Central memory CD8-positive, alpha-beta T cell (primary cell): ENCODE data around the gene SRSF6.
"Not testable (repeated sequence)": the region's sequence is repeated elsewhere in the genome, so short reads cannot be mapped to it uniquely, and the experiment has no call there.

ENCODE experiments used
- ATAC-seq: fragments of 150-1000 bp; cut with Tn5 transposase; replicated peaks from 2 replicates; pipeline ENCODE4 v1.10.0; 2022; ENCODE audit warnings: mild to moderate bottlenecking, moderate FRiP score, moderate number of reproducible peaks; ENCODE audit not compliant: poor library complexity, severe bottlenecking; ENCODE audit errors: extremely low read depth
- DNase-seq, 2 donors: peaks; one replicate each; pipeline ENCODE4 v3.0.0; 2021; ENCODE audit warnings: low spot score in 2 of 2
- H3K27ac Mint-ChIP-seq: one replicate; pipeline ENCODE4 v1.8.0; 2022; ENCODE audit warnings: low read depth, mild to moderate bottlenecking, moderate library complexity, mixed read lengths
- H3K27me3 Mint-ChIP-seq: one replicate; pipeline ENCODE4 v1.8.0; 2022; ENCODE audit warnings: mixed read lengths
- H3K36me3 Mint-ChIP-seq: one replicate; pipeline ENCODE4 v1.8.0; 2022; ENCODE audit warnings: mild to moderate bottlenecking, moderate library complexity, mixed read lengths; ENCODE audit not compliant: insufficient read depth
- H3K4me1 Mint-ChIP-seq: one replicate; pipeline ENCODE4 v1.8.0; 2022; ENCODE audit warnings: mixed read lengths
- H3K4me3 Mint-ChIP-seq: one replicate; pipeline ENCODE4 v1.8.0; 2022; ENCODE audit warnings: mild to moderate bottlenecking, moderate library complexity, mixed read lengths
- H3K9me3 Mint-ChIP-seq: one replicate; pipeline ENCODE4 v1.8.0; 2022; ENCODE audit warnings: mixed read lengths

The SRSF6 gene

DNA sequence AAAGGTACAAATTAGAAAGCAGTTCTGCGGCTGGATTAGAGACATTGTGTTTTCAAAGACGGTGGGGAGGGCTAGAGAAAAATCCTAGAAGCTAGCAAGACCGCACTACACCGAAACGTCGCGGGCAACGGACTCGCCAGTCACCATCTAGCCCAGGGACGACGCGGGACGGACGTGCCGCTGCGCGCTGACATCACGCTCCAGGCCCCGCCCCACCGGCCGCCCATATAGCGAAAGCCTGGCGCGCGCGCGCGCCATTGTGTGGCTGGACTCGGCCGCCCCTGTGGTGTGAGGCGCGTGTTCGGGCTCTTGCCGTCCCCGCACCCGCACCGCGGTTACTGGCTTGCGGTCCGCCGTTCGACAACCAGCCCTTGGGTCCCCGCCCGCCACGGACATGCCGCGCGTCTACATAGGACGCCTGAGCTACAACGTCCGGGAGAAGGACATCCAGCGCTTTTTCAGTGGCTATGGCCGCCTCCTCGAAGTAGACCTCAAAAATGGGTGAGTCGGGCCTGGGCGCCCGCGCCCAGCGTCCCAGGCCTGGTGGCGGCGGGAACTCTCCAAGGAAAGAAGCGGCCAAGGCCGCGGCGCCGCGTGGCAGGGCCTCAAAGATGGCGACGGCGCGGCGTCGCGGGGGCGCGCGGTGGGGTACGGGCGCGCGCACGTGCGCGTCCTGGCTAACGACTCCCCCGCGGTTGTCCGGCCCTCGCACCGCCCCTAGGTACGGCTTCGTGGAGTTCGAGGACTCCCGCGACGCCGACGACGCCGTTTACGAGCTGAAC lies at the start of gene SRSF6:
TSS of gene SRSF6 (plus strand) at position 257 of the 782 bp plus-strand sequence. CDS start at position 395, 138 bp downstream.
- Mint-ChIP-seq H3K9me3 (no peaks in the 10 kb centered on the region), H3K27ac (peak within 1 kb of the TSS; percentile 94), H3K4me3 (peak within 1 kb of the TSS; percentile 95), H3K27me3 (peaks cover 29% of the 10 kb centered on the region), H3K4me1 (peaks cover 34% of the 10 kb centered on the region), H3K36me3 (peaks cover 51% of the 10 kb centered on the region)
- peak; percentile 89 to 91 for DNase-seq
- ATAC-seq, result peak; percentile 83

- H3K4me1 Mint-ChIP-seq, result no peaks in the 10 kb centered on the region
- no peak overlapping the region for H3K4me3 Mint-ChIP-seq
- H3K27ac Mint-ChIP-seq, result no peak overlapping the region
- H3K9me3 Mint-ChIP-seq, result peaks cover 7% of the 10 kb centered on the region
- DNase-seq, result no peak
- no peak for ATAC-seq
- peaks cover 3% of the 10 kb centered on the region for H3K36me3 Mint-ChIP-seq
- H3K27me3 Mint-ChIP-seq, result peaks cover 90% of the 10 kb centered on the region
These were observed 48.7 kb upstream of the SRSF6 start for GRCh38 chr20:43408848-43409576.

- H3K4me3 Mint-ChIP-seq, result no peak overlapping the region
- no peaks in the 10 kb centered on the region for H3K4me1 Mint-ChIP-seq
- no peak overlapping the region for H3K27ac Mint-ChIP-seq
- peaks cover 90% of the 10 kb centered on the region for H3K27me3 Mint-ChIP-seq
- peaks cover 7% of the 10 kb centered on the region for H3K9me3 Mint-ChIP-seq
- no peak for DNase-seq
- H3K36me3 Mint-ChIP-seq, result peaks cover 3% of the 10 kb centered on the region
- no peak for ATAC-seq
These were observed 48.2 kb upstream of the SRSF6 start for GRCh38 chr20:43409577-43409913.

- no peak for DNase-seq
- no peak overlapping the region for H3K4me3 Mint-ChIP-seq
- no peak overlapping the region for H3K27ac Mint-ChIP-seq
- H3K4me1 Mint-ChIP-seq, result no peaks in the 10 kb centered on the region
- no peak for ATAC-seq
- H3K9me3 Mint-ChIP-seq, result peaks cover 25% of the 10 kb centered on the region
- H3K27me3 Mint-ChIP-seq, result peaks cover 69% of the 10 kb centered on the region
- no peaks in the 10 kb centered on the region for H3K36me3 Mint-ChIP-seq
These were observed 41.9 kb upstream of the SRSF6 start for GRCh38 chr20:43415661-43416430.

DNA sequence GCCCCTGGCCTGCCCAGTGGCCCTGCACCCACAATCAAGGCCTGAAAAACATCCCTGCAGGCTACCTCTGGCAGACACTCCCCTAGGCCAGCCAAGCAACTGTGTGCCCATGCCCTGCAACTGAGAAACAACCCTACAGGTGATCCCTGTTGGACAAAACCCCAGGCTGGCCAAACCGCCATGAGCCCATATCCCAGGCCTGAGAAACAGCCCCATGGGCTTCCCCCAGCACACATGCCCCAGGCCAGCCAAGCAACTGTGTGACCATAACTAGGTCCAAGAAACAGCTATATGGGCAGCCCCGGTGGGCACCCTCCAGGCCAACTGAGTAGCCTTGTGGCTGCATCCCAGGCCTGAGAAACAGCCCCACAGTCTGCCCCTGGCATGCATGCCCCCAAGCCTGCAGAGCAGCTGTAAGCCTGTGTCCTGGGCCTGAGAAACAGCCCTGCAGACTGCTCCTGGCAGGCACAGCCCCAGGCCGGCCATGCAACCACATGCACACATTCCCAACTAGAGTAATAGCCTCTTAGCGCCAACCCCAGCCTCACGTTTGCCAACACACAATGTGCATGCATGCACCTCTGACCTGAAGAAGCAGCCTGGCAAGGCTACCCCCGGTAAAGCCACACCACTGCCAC lies 41.0 kb upstream of the SRSF6 start:
- no peaks in the 10 kb centered on the region for H3K4me1 Mint-ChIP-seq
- H3K27ac Mint-ChIP-seq, result no peak overlapping the region
- H3K9me3 Mint-ChIP-seq, result peaks cover 25% of the 10 kb centered on the region
- no peak overlapping the region for H3K4me3 Mint-ChIP-seq
- peaks cover 64% of the 10 kb centered on the region for H3K27me3 Mint-ChIP-seq
- no peak for DNase-seq
- no peak for ATAC-seq
- no peaks in the 10 kb centered on the region for H3K36me3 Mint-ChIP-seq

- H3K27me3 Mint-ChIP-seq, result peaks cover 49% of the 10 kb centered on the region
- H3K4me1 Mint-ChIP-seq, result no peaks in the 10 kb centered on the region
- H3K36me3 Mint-ChIP-seq, result no peaks in the 10 kb centered on the region
- no peak overlapping the region for H3K4me3 Mint-ChIP-seq
- no peak overlapping the region for H3K27ac Mint-ChIP-seq
- peaks cover 25% of the 10 kb centered on the region for H3K9me3 Mint-ChIP-seq
- ATAC-seq, result no peak
- DNase-seq, result no peak
These were observed 37.5 kb upstream of the SRSF6 start for GRCh38 chr20:43420192-43420591.

DNA sequence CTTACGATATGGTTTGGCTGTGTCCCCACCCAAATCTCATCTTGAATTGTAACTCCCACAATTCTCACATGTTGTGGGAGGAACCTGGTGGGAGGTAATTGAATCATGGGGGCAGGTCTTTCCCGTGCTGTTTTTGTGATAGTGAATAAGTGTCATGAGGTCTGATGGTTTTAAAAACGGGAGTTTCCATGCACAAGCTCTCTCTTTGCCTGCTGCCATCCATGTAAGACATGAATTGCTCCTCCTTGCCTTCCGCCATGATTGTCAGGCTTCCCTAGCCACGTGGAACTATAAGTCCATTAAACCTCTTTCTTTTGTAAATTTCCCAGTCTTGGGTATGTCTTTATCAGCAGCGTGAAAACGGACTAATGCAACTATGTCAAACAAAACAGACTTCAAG lies 36.8 kb upstream of the SRSF6 start:
- not testable (repeated sequence) for H3K4me3 Mint-ChIP-seq, H3K4me1 Mint-ChIP-seq, H3K27ac Mint-ChIP-seq, H3K36me3 Mint-ChIP-seq, DNase-seq, ATAC-seq
- H3K9me3 Mint-ChIP-seq, result peaks cover 25% of the 10 kb centered on the region
- H3K27me3 Mint-ChIP-seq, result peaks cover 42% of the 10 kb centered on the region

DNA sequence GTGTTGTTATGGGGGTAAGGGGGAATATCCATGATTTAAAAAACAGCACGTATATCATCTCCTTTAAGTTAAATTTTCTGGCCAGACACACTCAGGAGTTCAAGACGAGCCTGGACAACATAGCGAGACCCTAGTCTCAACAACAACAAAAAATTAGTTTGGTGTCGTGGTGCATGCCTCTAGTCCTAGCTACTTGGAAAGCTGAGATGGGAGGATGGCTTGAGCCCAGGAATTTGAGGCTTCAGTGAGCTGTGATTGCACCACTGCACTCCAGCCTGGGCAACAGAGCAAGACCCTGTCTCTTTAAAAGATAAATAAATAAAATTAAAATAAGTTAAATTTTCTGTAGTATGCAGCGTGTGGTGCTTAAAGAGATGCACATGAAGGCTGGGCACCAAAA lies 31.5 kb upstream of the SRSF6 start:
- no peak overlapping the region for H3K27ac Mint-ChIP-seq
- no peak for DNase-seq
- no peak overlapping the region for H3K4me3 Mint-ChIP-seq
- peaks cover 40% of the 10 kb centered on the region for H3K27me3 Mint-ChIP-seq
- no peaks in the 10 kb centered on the region for H3K4me1 Mint-ChIP-seq
- no peaks in the 10 kb centered on the region for H3K36me3 Mint-ChIP-seq
- H3K9me3 Mint-ChIP-seq, result no peaks in the 10 kb centered on the region
- ATAC-seq, result no peak

GRCh38 chr20:43430265-43431133 lies 27.2 kb upstream of the SRSF6 start:
- Mint-ChIP-seq H3K27ac (no peak overlapping the region), H3K4me1 (no peaks in the 10 kb centered on the region), H3K9me3 (no peaks in the 10 kb centered on the region), H3K4me3 (no peak overlapping the region), H3K27me3 (peaks cover 47% of the 10 kb centered on the region), H3K36me3 (no peaks in the 10 kb centered on the region)
- DNase-seq (no peak), ATAC-seq (no peak)

DNA sequence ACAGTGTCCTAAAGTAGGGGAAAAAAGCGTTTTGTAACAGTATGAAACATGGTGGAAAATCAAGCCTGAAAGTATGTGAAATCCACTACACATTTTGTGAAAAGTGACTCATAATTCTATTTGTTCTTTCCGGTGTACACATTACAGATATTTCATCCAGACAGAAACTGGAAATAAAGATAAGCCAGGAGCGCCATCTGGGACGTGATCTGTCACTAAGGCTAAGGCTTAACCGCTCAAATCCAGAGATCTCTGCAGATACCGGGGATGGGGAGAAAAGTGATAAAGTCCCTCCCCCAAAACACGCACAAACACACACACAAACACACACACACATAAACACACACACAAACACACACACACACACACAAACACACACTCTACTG lies 26.6 kb upstream of the SRSF6 start:
- H3K9me3 Mint-ChIP-seq, result no peaks in the 10 kb centered on the region
- no peak overlapping the region for H3K4me3 Mint-ChIP-seq
- peaks cover 47% of the 10 kb centered on the region for H3K27me3 Mint-ChIP-seq
- no peaks in the 10 kb centered on the region for H3K4me1 Mint-ChIP-seq
- ATAC-seq, result no peak
- no peak for DNase-seq
- no peaks in the 10 kb centered on the region for H3K36me3 Mint-ChIP-seq
- no peak overlapping the region for H3K27ac Mint-ChIP-seq

DNA sequence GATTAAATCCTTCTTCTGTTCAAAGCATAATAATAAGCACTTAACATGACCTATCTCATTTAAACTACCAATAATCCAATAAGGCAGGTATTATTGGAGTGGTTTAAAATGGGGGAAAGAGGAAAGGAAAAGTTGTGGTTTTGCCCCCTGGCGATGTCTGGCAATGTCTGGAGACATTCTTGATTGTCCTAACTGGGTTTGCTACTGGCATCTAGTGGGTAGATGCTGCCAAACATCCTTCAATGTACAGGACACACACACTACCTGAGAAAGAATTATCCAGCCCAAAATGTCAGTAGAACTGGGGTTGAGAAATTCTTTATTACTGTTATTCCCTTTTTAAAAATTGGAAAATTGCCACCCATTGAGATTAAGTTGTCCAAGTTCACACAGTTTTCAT lies 25.2 kb upstream of the SRSF6 start:
- H3K9me3 Mint-ChIP-seq, result no peaks in the 10 kb centered on the region
- ATAC-seq (no peak), DNase-seq (no peak)
- H3K4me3 Mint-ChIP-seq, result no peak overlapping the region
- no peaks in the 10 kb centered on the region for H3K4me1 Mint-ChIP-seq
- H3K27ac Mint-ChIP-seq, result no peak overlapping the region
- H3K36me3 Mint-ChIP-seq, result no peaks in the 10 kb centered on the region
- H3K27me3 Mint-ChIP-seq, result peaks cover 45% of the 10 kb centered on the region
